PC-9 (cell line): ENCODE data around the gene GRB14. TPM values are rescaled to one million over a fixed set of nuclear protein-coding genes. Genes with fewer than 3 reads are reported as not detected.

ENCODE experiments used
- BruUV-seq: library from RNA; stranded (reverse); fragments of 400-500 nt; replicated peaks from 2 replicates; lab custom pipeline; 2021; lab: Mats Ljungman, UMichigan
- CTCF ChIA-PET: fragments of 300-600 bp; sonication (Branson Sonifier 250); formaldehyde crosslinking; loops from one replicate; lab custom pipeline; 2022; ENCODE audit warnings: antibody characterized with exemption; lab: Charles Lee
- POLR2A ChIA-PET: fragments of 300-600 bp; sonication (Branson Sonifier 250); formaldehyde crosslinking; loops from one replicate; lab custom pipeline; 2022; ENCODE audit warnings: antibody characterized with exemption; ENCODE audit not compliant: unreplicated experiment; lab: Charles Lee
- DNase-seq, 2 experiments: peaks; one replicate each; pipeline versions ENCODE4 v3.0.0 to v3.0.0-alpha.2; 2015 to 2022; ENCODE audit warnings: mixed read lengths in 1 of 2
- H2AFZ ChIP-seq: fragments of 200-600 bp; sonication (generic); 2 replicates; pipeline ENCODE4 v1.8.1; 2017; ENCODE audit warnings: antibody characterized with exemption
- H3F3A ChIP-seq: fragments of 200-600 bp; sonication (generic); 2 replicates; pipeline ENCODE4 v1.8.1; 2017; ENCODE audit warnings: antibody characterized with exemption, mild to moderate bottlenecking, low read depth; ENCODE audit not compliant: insufficient read depth
- H3K27ac ChIP-seq: fragments of 200-600 bp; sonication (generic); 2 replicates; pipeline ENCODE4 v1.6.1; 2016; ENCODE audit warnings: mixed run types
- H3K27me3 ChIP-seq: fragments of 200-600 bp; sonication (generic); 2 replicates; pipeline ENCODE4 v1.6.1; 2016; ENCODE audit warnings: low read depth, mixed run types; ENCODE audit not compliant: insufficient read depth
- H3K36me3 ChIP-seq: fragments of 200-600 bp; sonication (generic); 2 replicates; pipeline ENCODE4 v1.6.1; 2016; ENCODE audit warnings: low read depth, mixed run types
- H3K4me1 ChIP-seq: fragments of 200-600 bp; sonication (generic); replicated peaks from 2 replicates; pipeline ENCODE4 v1.6.1; 2016; ENCODE audit warnings: mixed run types; ENCODE audit not compliant: insufficient read depth
- H3K4me2 ChIP-seq: fragments of 200-600 bp; sonication (generic); 2 replicates; pipeline ENCODE4 v1.6.1; 2017; ENCODE audit warnings: mixed run types
- H3K4me3 ChIP-seq: fragments of 200-600 bp; sonication (generic); 2 replicates; pipeline ENCODE4 v1.6.1; 2016; ENCODE audit warnings: mixed run types
- H3K79me2 ChIP-seq: fragments of 200-600 bp; sonication (generic); 2 replicates; pipeline ENCODE4 v1.6.1; 2017; ENCODE audit warnings: low read depth, mixed run types
- H3K9me2 ChIP-seq: fragments of 200-600 bp; sonication (generic); 2 replicates; pipeline ENCODE4 v1.8.1; 2017; ENCODE audit warnings: mild to moderate bottlenecking; ENCODE audit not compliant: insufficient read depth
- H3K9me3 ChIP-seq: fragments of 200-600 bp; sonication (generic); 2 replicates; pipeline ENCODE4 v1.8.1; 2016; ENCODE audit warnings: low read depth; ENCODE audit not compliant: insufficient read depth
- H4K20me1 ChIP-seq: fragments of 200-600 bp; sonication (generic); 2 replicates; pipeline ENCODE4 v1.8.1; 2017; ENCODE audit not compliant: insufficient read depth
- EZH2 ChIP-seq: fragments of 200-600 bp; sonication (generic); IDR thresholded peaks from 2 replicates; pipeline ENCODE4 v1.8.0; 2017; ENCODE audit warnings: antibody characterized with exemption, low read depth
- intact Hi-C: fragments of 100-400 bp; cut with micrococcal nuclease; formaldehyde crosslinking; loops from one replicate; pipeline ENCODE4 v1.10.0; 2022; ENCODE audit not compliant: unreplicated experiment
- total RNA-seq: library from RNA; stranded (reverse); gene quantifications from 2 replicates; pipeline ENCODE4 v1.2.3, GENCODE V29; 2021
- TF ChIP-seq, protein P1 (sequence below): fragments of 200-600 bp; sonication (generic); conservative IDR thresholded peaks from 2 replicates; pipeline ENCODE4 v1.6.1; 2017; ENCODE audit warnings: mixed run types, antibody characterized with exemption, mild to moderate bottlenecking, moderate library complexity

Gene GRB14
- total RNA-seq, 1 experiment from 2014 or later: 3.4 TPM

DNA sequence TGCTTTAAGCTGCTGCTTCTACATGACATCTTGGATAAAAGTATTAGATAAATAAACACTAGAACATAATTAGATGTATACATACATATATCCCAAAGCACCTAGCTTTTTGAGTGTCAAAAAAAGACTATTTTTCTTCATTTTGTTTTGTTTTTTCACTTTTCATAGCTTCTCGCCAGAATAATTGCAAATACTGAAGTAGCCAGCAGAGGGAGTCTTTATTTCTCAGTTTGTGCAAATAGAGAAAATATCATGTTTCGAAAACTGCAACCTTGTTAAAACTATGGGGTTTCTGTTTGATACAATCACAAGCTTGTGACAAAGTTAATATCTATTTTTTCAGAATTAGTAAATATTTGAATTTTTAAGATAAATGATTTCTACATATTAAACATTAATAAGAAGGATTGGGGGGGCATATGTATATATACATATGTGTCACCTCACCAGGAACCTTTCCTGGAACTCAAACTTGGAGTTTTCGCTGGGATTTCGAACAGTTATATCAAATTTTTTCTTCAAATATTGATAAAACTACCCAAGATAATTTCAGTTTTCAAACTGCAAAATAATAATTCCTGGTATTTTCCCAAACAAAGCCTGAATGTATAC is 61.0 kb downstream of the GRB14 start:
- TF ChIP-seq, protein P1, sequence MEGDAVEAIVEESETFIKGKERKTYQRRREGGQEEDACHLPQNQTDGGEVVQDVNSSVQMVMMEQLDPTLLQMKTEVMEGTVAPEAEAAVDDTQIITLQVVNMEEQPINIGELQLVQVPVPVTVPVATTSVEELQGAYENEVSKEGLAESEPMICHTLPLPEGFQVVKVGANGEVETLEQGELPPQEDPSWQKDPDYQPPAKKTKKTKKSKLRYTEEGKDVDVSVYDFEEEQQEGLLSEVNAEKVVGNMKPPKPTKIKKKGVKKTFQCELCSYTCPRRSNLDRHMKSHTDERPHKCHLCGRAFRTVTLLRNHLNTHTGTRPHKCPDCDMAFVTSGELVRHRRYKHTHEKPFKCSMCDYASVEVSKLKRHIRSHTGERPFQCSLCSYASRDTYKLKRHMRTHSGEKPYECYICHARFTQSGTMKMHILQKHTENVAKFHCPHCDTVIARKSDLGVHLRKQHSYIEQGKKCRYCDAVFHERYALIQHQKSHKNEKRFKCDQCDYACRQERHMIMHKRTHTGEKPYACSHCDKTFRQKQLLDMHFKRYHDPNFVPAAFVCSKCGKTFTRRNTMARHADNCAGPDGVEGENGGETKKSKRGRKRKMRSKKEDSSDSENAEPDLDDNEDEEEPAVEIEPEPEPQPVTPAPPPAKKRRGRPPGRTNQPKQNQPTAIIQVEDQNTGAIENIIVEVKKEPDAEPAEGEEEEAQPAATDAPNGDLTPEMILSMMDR: peak; percentile 75
- TF ChIP-seq EZH2: no peak
- Histone ChIP-seq H3K27ac (no peak overlapping the region), H3K4me1 (no peaks in the 10 kb centered on the region), H3K27me3 (no peaks in the 10 kb centered on the region), H3K36me3 (no peaks in the 10 kb centered on the region), H3F3A (no peaks in the 10 kb centered on the region), H4K20me1 (no peaks in the 10 kb centered on the region), H3K4me3 (no peak overlapping the region), H2AFZ (no peak overlapping the region), H3K79me2 (no peaks in the 10 kb centered on the region), H3K4me2 (no peak overlapping the region), H3K9me2 (no peaks in the 10 kb centered on the region), H3K9me3 (no peaks in the 10 kb centered on the region)
- ChIA-PET POLR2A (no interaction called here), CTCF (no interaction called here)
- no peak for DNase-seq
- no TSS peak for BruUV-seq
- intact Hi-C loops: loop anchor here (5.0 kb wide), 1 partner anchor 157 kb away; no protein-coding TSS in a partner anchor

GRCh38 chr2:164558450-164558849 is 62.8 kb downstream of the GRB14 start:
- H4K20me1 ChIP-seq: no peaks in the 10 kb centered on the region
- H3K27me3 ChIP-seq: no peaks in the 10 kb centered on the region
- intact Hi-C loops: no loop called here
- no peaks in the 10 kb centered on the region for H3F3A ChIP-seq
- no peak overlapping the region for H3K27ac ChIP-seq
- no peak overlapping the region for H3K4me3 ChIP-seq
- no peak overlapping the region for H3K4me2 ChIP-seq
- H2AFZ ChIP-seq: no peak overlapping the region
- no peaks in the 10 kb centered on the region for H3K9me3 ChIP-seq
- H3K79me2 ChIP-seq: no peaks in the 10 kb centered on the region
- H3K36me3 ChIP-seq: no peaks in the 10 kb centered on the region
- no peak for DNase-seq
- BruUV-seq: no TSS peak
- H3K9me2 ChIP-seq: no peaks in the 10 kb centered on the region
- no peaks in the 10 kb centered on the region for H3K4me1 ChIP-seq
- CTCF ChIA-PET: no interaction called here
- TF ChIP-seq, protein P1: no peak
- TF ChIP-seq EZH2: no peak
- POLR2A ChIA-PET: no interaction called here

DNA sequence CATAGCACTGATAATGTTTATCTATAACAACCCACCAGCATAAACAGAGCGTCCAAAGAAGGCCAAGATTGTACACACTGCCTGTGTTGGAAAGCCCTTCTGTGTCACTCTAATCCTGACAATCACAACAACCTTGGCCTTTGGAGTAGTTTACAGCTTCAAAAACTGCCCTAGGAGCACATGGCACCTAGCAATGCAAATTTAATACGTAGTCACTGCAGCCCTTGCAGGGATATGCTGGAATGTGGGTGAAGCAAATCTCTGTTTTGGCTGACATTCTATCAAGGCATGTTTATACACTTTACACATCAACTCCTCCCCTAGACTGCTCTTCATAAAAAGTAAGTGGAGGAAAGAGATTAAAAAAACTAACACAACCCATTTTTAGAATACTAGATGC is 66.8 kb downstream of the GRB14 start:
- no TSS peak for BruUV-seq
- TF ChIP-seq, protein P1: no peak
- TF ChIP-seq EZH2: no peak
- Histone ChIP-seq H3K9me2 (no peaks in the 10 kb centered on the region), H3K36me3 (no peaks in the 10 kb centered on the region), H3K4me1 (no peaks in the 10 kb centered on the region), H3K79me2 (no peaks in the 10 kb centered on the region), H3K4me2 (no peak overlapping the region), H2AFZ (no peak overlapping the region), H3K4me3 (no peak overlapping the region), H4K20me1 (no peaks in the 10 kb centered on the region), H3F3A (no peaks in the 10 kb centered on the region), H3K9me3 (no peaks in the 10 kb centered on the region), H3K27me3 (no peaks in the 10 kb centered on the region), H3K27ac (no peak overlapping the region)
- CTCF ChIA-PET: no interaction called here
- POLR2A ChIA-PET: no interaction called here
- intact Hi-C loops: no loop called here
- DNase-seq: no peak
